C4-2B (cell line): ENCODE results near the gene METTL17.

Source experiments
- H3K27ac ChIP-seq: fragments of 450-650 bp; 2 replicates; pipeline ENCODE4 v1.5.1; 2017
- ZFX ChIP-seq: fragments of 450-650 bp; IDR thresholded peaks from 2 replicates; pipeline ENCODE4 v1.6.1; 2017
- TF ChIP-seq, protein P1 (sequence below): fragments of 450-650 bp; conservative IDR thresholded peaks from 2 replicates; pipeline ENCODE4 v1.5.1; 2017; ENCODE audit warnings: mild to moderate bottlenecking

Gene METTL17

DNA sequence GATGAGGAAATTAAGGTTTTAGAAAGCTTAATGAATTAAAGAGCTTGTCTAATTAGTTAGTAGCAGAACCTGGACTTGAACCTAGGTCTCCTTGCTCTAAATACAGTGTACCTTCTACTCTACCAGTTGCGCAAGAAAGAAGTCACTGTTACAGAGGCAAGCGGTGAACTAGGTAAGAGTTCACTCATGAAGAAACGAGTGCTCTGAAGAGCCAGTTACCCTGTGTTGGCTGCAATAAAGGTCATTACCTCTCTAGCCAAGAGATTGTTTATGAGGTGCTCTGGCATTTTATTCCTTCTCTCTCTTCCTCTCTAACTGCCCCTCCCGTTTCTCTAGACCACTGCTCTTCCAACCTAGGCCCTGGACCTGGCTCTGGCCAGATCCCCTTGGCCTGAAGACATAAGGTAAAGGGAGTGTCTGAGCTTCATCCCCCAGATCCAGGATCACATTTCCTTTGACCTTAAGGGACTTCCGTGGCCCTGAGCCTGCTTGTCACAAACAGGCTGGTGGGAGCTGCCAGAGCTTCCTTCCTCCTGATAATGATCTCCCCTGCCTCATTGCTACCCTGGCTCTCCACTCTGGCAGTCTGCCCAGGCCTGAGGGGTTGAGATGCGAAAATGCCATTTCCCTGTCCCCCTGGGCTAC is 54.3 kb downstream of the METTL17 start:
- TF ChIP-seq, protein P1, sequence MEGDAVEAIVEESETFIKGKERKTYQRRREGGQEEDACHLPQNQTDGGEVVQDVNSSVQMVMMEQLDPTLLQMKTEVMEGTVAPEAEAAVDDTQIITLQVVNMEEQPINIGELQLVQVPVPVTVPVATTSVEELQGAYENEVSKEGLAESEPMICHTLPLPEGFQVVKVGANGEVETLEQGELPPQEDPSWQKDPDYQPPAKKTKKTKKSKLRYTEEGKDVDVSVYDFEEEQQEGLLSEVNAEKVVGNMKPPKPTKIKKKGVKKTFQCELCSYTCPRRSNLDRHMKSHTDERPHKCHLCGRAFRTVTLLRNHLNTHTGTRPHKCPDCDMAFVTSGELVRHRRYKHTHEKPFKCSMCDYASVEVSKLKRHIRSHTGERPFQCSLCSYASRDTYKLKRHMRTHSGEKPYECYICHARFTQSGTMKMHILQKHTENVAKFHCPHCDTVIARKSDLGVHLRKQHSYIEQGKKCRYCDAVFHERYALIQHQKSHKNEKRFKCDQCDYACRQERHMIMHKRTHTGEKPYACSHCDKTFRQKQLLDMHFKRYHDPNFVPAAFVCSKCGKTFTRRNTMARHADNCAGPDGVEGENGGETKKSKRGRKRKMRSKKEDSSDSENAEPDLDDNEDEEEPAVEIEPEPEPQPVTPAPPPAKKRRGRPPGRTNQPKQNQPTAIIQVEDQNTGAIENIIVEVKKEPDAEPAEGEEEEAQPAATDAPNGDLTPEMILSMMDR = no peak
- TF ChIP-seq ZFX = no peak
- peak overlapping the region; percentile 17 for H3K27ac ChIP-seq
